Fibroblast of skin of left biceps (primary cell): ENCODE measurements around the gene SHFL.
A peak's percentile ranks its signal among the peaks of the same experiment; 100 is the strongest.

Experiments
- DNase-seq, 2 experiments: peaks; one replicate each; pipeline ENCODE4 v3.0.0-alpha.2; 2013; ENCODE audit warnings: low read depth in 2 of 2

The SHFL gene

DNA sequence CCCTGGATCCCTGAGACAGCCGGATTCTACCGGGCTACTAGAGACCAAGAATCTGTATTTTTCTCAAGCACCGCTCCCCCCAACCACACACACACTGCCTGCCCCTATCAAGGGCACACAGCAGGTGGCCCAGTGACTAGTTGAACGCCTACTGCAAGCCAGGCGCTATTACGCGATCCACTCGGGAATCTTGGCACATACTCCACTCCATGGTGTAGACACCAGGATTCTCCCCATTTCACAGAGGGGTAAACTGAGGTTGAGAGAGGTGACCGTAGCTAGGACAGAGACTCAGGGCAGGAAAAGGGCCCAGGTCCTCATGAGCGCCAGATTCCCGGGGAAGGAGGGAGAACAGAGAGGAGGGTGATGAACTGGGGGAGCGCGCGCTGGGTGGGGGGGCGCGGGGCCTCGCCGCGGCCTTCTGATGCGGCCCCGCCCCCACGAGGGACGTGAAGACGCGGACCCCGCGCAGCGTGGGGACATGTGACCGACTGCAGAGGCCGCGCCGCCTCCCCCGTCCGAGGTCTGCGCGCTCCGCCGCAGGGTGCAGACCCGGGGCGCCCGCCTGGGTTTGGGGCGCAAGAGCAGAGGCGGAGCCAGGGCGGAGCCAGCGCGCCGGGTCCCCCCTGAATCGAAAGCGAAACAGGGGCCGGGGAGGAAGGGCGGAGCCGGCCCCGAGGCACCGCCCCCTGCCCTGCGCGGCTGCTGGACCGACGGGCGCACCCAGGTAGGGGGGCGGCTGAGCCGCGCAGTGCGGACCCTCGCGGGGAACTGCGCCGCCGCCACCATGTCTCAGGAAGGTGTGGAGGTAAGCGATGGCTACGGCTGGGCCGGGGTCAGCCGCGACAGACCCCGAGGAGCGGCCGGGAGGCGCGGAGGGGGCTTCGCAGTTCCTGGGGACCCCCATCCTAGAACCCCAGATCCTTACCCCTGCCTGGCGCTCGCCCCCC, at the start of gene SHFL:
Gene SHFL, plus strand, starts transcription at position 677 of the 950 bp plus-strand sequence. Its CDS starts 111 bp downstream, at position 788.
- DNase-seq = peak; percentile 13 to 23

DNA sequence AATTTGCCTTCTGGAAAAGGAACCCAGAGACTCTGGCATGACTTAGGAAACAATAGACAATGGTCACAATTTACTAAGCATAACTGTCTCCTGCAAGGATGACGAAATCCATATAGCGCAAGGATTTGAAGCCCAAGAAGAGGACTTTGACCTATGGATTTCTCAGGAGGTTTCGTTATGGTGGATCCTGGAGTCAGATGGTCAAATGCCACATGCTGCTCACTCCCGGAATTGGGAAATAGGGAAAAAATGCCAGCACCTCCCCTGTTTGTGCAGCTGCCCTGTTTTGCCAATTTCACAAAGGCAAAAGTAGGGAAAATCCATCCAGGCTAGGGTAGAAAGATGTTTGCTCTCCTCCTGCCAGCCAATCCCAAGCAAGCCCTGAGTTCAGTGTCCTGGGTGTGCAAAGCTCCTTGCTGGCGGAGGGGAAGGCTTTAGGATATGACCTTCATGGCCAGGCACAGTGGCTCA, 49.5 kb upstream of the SHFL start:
- DNase-seq = no peak

DNA sequence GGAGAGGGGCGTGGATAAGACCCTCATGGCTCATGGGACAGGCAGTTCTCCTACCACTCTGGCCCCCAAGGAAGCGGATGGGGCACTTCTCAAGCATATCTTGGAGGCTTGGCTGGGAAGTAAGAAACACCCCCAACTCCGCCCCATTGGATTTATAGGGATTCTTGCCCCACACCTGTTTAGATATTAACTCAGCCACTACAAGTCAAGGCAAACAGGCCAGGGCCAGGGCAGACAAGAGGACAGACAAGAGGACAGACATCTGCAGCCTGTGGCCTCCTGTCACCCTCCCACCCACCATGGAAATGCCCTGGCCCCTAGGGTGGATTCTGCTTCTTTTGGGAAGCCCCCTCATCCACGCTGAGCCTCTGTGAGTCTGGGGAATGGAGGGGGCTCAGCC, 48.8 kb upstream of the SHFL start:
- DNase-seq = no peak

DNA sequence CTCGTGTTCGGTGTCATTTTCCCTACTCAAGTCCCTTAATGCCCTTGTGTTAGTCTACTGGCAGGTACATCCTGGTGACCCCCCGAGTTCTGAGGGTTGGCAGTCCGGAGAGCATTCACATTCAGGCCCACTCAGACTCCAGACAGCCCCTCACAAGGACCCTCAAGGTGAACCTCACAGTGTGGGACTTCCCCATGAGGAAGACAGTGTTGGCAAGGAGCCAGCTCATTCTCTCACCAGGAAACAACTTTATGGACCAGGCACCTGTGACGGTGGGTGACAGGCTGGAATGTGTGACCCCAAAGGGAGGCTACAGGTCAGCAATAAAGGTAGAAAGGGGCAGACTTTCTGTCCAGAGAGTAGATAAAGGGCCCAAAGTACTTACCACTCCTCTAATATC, 48.3 kb upstream of the SHFL start:
- no peak for DNase-seq

DNA sequence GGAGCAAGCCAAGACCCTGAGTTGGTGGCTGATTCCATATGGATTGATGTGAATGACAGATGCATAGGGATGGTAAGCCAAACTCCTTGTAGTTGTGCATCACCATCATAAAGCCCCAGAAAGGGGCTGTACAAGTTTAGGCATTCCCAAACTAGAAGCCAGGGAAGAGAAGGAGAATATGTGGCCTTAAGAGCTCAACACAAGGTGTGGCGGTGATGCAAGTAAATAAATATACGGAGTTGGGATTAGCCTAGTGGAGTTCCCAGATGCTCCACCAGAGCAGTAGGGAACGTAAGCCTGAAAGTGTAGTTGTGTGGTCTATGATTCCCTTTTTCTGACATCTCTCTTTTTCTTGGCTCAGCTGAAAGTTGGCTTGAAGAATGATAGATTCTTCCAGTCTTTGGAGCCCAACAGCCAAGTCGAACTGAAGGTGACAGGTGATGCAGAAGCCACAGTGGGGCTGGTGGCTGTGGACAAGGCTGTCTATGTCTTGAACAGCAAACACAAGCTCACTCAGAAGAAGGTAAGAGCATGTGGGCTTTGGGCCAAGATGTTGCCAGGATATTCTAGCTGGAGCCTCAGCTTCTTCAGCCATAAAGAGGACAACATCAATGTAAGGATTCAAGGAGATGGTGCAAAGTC, 42.7 kb upstream of the SHFL start:
- peak; percentile 8 to 10 for DNase-seq

DNA sequence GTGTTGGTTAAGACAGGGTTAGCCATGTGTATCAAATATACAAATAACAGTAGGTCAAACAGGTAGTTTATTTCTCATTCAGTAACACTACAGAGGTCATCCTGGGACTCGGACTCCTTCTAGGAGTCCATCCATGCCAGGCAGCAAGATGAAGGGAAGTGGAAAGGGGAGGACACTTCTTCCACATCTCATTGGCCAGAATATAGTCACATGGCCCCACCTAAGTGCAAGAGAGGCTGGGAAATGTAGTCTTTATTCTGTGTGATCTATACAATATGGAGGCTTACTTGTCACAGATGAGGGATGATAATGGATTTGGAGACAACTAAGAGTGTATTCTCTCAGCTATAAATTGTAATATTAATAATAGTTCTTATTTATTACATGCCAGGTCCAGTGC, 41.7 kb upstream of the SHFL start:
- no peak for DNase-seq

DNA sequence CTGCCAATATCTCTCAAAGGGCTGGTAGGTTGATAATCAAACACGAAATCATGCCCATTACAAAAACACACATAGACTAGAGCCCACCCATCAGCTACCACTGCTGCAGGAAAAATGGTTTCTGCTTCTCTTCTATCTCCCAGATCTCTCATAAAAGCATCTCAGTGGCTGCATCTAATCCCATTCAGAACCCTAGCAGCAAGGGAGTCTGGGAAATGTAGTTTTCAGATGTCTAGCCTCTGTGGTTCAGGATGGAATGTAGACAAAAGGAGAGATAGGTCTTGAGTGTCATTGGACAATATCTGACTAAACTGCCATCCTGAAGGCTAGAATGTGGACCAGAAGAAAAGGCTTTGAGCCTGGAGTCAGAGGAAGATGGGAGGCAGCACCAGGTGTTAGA, 40.7 kb upstream of the SHFL start:
- DNase-seq = no peak

DNA sequence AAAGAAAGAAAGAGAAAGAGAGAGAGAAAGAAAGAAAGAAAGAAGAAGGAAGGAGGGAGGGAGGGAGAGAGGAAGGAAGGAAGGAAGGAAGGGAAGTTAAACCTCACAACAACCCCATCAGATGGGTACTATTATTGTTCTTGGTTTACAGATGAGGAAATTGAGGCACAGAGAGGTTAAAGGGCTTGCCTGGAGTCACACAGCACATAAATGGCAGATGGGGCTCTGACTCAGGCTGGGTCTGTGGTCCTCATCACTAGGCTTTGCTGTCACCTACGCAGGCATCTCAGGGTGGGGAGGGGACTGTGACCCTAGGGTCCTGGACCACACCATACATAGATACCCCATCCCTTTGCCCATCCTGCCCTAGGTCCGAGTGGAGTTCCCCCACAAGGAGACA, 36.5 kb upstream of the SHFL start:
- DNase-seq = no peak

DNA sequence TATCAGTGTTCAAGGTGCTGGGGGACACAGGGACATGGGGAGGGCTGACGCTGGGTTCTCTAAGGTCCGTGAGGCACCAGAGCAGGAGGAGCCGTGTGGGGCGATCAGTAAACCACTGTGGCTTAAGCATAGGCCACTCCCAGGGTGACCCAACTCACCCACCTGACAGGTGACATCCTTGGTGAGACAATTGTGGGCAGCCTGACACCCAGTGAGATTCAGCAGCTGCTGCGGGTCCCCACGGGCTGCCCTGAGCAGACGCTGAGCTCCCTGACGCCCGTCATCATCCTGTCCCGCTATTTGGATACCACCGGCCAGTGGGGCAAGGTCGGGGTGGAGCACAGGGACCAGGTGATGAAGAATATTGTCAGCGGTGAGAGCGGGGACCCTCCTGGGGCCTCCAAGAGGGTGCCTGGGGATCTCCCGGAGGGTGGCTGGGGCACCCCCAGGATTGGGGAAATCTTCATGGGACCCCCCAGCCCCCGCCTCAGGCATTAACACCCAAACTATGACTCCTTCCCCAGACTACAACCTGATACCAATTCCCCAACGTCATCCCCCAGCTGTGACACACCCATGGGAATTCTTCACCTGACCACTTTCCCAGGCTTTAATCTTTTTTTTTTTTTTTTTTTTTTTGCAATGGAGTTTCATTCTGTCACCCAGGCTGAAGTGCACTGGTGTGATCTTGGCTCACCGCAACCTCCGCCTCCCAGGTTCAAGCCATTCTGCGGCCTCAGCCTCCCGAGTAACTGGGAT, 33.3 kb upstream of the SHFL start:
- DNase-seq = no peak

DNA sequence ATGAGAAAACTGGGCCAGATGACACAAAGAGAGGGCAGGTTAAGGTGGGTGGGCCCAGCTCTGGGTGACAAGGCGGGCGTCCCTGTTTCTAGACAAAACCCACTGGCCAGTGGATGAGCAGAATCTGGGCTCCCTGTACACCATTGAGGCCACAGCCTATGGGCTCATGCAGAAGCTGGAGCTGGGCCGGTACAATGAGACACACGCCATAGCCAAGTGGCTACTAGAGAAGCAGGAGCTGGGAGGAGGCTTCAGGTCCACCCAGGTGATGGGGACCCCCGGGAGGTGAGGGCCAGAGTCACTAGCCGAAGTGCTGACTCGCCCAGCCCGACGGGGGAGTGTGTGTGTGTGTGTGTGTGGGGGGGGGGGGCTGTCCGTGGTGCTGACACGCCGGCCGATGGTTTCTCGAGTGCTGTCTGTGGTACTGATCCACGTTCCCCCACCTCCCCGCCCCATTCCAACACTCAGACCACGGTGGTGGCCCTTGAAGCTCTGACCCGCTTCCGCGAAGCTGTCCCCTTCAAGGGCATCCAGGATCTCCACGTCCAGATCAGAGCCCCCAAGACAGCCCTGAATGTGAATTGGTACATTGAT, 24.3 kb upstream of the SHFL start:
- no peak for DNase-seq

DNA sequence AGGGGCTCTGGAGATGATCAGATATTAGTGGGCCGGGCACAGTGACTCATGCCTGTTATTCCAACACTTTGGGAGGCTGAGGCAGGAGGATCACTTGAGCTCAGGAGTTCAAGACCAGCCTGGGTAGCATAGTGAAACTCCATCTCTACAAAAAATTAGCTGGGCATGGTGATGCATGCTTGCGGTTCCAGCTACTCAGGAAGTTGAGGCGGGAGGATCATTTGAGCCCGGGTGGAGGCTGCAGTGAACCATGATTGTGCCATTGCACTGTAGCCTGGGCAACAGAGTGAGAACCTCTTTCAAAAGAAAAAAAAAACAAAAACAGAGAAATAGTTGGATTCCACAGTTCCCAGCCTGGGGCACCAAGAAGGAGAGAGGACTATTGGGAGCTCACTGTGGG, 17.9 kb upstream of the SHFL start:
- DNase-seq = no peak

DNA sequence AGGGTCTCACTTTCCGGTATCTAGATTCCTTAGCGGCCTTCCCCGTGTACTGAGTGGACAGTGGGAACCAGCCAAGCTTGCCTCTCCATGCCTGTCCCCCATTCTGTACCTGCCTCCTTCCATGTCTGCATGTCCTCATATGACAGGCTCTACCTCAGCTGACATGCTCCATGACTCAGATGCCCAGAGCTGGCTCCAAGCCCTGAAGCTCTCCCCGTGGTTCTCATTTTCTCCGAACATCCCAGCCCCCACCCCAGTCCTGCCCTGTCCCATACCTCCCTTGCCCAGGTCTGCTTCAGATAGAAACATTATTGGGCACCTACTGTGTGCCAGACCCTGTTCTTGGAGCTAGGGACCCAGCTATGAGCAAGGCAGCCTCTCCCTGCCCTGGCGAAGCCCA, 17.1 kb upstream of the SHFL start:
- no peak for DNase-seq

DNA sequence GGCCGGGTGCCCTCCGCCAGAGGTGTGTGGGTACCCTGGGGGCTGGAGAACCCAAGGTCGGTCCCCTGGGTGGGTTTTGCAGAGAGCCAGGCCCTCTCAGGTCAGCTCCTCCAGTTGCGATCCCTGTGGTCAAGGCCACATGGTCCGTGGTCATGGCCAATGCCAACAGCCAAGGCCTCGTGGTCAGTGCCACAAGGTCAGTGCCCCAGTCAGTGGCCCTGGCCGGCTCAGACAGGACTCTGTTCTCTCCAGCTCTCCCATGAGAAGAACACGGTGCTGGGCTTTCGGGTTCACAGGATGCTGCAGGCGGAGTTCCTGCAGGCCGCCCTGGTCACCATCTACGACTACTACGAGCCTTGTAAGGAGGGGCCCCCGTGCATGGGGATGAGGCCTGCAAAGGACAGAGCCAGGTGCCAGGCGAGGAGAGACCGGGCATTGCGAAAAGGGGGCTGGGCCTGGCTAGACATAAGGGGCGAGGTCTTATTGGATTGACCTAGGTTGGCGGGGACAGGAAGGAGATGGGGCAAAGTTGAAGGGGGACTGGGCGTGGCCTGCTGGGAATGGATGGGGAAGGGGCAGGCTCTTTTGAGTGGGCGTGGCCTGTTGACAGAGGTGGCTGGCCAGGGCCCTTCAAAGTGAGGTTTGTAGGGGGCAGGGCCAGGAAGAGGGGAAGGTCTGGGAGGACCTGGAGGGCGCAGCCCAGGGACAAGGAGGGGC, 15.2 kb upstream of the SHFL start:
- no peak for DNase-seq

DNA sequence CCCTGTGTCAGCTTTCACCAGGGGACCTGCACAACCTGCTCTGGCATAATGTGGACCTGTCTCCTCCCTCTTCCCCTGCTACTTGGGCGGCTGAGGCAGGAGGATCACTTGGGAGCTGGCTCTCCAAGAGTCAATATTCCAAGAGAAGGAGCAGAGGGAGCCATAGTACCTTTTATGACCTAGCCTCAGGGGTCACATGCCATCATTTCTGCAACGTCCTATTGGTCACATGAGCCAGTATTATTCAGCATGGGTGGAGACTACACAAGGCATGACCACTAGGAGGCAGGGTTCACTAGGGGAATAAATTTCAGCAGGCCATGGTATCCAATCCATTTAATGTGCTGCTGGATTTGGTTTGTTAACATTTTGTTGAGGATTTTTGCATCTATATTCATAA, 12.0 kb upstream of the SHFL start:
- no peak for DNase-seq

DNA sequence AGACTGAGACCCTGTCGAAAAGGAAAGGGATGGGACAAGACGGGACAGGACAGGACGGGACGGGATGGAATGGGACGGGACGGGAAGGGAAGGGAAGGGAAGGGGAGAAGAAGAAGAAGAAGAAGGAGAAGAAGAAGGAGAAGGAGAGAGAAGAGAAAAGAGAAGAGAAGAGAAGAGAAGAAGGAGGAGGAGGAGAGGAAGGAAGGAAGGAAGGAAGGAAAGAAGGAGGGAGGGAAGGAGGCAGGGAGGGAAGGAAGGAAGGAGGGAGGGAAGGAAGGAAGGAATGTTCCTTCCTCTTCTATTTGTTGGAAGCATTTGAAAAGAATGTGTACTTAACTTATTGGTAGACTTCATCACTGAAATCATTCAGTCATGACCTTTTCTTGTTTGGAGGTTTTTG, 9.6 kb upstream of the SHFL start:
- no peak for DNase-seq

DNA sequence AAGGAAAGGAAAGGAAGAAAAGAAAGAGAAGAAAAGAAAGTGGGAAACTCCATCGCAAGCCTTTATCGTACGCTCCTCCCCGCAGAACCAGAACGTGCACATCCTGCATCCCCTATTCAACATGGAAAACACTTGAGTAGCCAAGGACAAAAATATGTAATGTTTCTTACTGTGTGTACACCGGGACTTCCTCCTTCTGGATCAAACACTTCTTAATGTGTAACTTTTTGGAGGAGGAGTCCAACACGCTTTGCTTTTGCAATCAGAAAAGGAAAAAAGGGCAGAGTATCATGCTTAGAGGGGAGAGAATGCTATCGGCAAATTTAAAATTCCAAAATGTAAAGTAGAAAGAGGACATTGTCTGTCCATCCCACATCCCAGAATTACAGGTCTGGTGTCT, 7.8 kb upstream of the SHFL start:
- no peak for DNase-seq

DNA sequence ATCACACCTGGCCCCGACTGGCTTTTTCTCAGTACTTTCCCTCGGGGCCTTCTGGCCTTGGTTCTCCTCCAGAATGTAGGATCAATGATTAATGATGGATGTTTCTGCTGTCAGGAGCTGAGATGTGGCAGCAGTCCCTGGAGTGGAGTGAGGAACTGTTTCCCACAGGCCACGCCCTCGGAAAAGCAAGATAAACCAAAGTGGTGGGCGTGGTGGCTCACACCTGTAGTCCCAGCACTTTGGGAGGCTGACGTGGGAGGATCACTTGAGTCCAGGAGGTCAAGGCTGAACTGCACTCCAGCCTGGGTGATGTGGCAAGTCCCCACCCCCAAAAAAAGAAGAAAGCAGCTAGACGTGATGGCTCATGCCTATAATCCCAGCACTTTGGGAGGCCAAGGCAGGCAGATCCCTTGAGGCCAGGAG, 7.1 kb upstream of the SHFL start:
- no peak for DNase-seq

DNA sequence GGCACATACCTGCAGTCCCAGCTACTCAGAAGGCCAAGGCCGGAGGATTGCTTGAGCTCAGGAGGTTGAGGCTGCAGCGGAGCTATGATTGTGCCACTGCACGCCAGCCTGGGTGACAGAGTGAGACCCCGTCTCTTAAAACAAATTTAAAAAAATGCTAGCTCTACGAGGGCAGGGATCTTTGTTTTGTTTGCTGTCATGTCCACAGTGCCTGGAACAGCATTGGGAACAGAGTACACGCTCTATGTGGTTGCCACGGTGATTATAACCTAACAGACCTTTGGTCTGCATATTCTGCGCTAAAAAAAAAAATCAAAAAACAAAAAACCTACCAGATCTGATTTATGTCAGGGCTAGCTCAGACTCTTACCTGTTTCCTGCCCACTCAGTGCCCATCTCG, 2.2 kb upstream of the SHFL start:
- DNase-seq = no peak

DNA sequence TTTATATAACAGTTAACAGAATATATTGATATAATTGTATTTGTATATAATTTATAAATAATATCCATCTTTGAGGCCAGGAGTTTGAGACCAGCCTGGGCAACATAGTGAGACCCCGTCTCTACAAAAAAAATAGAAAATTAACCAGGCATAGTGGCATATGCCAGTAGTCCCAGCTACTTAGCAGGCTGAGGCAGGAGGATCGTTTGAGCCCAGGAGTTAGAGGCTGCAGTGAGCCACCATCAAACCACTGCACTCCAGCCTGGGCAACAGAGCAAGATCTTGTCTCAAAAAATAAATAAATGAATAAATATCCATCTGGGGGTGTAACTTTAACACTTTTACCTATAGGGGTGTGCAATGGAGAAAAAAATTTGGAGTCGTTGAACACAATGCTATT, 1.3 kb upstream of the SHFL start:
- no peak for DNase-seq

DNA sequence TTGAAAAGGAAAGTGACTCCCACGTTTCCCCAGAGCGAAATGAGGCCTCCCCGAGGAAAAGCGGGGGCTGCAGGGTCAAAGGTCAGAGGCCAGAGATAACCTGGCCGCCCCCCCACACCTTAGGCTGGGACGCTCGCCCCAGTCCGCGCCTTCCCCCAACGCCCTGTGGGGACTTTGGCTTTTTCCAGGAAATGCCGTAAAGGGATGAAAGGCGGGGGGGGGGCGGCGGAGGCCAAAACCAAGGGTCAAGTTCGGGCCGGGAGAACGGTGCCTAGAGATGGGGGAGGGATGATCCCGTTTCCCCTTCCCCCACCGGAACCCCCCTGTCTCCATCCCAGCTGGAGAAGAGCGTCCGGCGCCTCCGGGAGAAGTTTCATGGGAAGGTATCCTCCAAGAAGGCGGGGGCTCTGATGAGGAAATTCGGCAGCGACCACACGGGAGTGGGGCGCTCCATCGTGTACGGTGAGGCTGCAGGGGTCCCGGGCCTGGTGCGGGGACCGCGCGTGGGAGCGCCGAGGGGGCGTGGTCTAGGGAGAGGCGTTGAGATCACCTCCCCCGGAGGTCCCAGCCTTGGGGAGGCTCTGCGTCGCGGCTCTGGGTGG, 575 bp downstream of the SHFL start:
- DNase-seq = no peak
